Measurements from ENCODE around the gene RNF123. TPM values are rescaled to one million over a fixed set of nuclear protein-coding genes. Genes with fewer than 3 reads are reported as not detected.

The RNF123 gene
- total RNA-seq, 1 donor, result 33.3 TPM

- Histone ChIP-seq H3K27me3 (ENCODE audit: insufficient read depth, low read length) (peaks cover 4% of the 10 kb centered on the region), H3K4me2 (ENCODE audit: insufficient read depth, low read length) (no peak overlapping the region), H2AFZ (ENCODE audit: low read length) (no peak overlapping the region), H3K27ac (ENCODE audit: low read depth, low read length) (no peak overlapping the region), H3K36me3 (ENCODE audit: insufficient read depth, low read length) (no peaks in the 10 kb centered on the region), H3K4me3 (ENCODE audit: insufficient read depth, low read length) (no peak overlapping the region), H4K20me1 (ENCODE audit: insufficient read depth, low read length) (no peaks in the 10 kb centered on the region), H3K4me1 (ENCODE audit: insufficient read depth, low read length) (no peaks in the 10 kb centered on the region), H3K79me2 (ENCODE audit: insufficient read depth, low read length) (no peaks in the 10 kb centered on the region), H3K9me3 (ENCODE audit: low read depth, low read length) (no peaks in the 10 kb centered on the region)
- DNase-seq (ENCODE audit: insufficient read length, low spot score, missing footprints), result peak; percentile 85
- no peak for TF ChIP-seq CTCF (IDR thresholded peaks at IDR 0.05; ENCODE audit: extremely low read depth, low read depth, low read length)
Measured at GRCh38 chr3:49654955-49655556, 34.3 kb upstream of the RNF123 start.

GRCh38 chr3:49655731-49656285, 33.5 kb upstream of the RNF123 start:
- Histone ChIP-seq H3K9me3 (ENCODE audit: low read depth, low read length) (no peaks in the 10 kb centered on the region), H3K27ac (ENCODE audit: low read depth, low read length) (no peak overlapping the region), H4K20me1 (ENCODE audit: insufficient read depth, low read length) (no peaks in the 10 kb centered on the region), H3K27me3 (ENCODE audit: insufficient read depth, low read length) (peaks cover 4% of the 10 kb centered on the region), H3K79me2 (ENCODE audit: insufficient read depth, low read length) (no peaks in the 10 kb centered on the region), H2AFZ (ENCODE audit: low read length) (no peak overlapping the region), H3K36me3 (ENCODE audit: insufficient read depth, low read length) (no peaks in the 10 kb centered on the region), H3K4me2 (ENCODE audit: insufficient read depth, low read length) (no peak overlapping the region), H3K4me3 (ENCODE audit: insufficient read depth, low read length) (no peak overlapping the region), H3K4me1 (ENCODE audit: insufficient read depth, low read length) (no peaks in the 10 kb centered on the region)
- peak; percentile 77 for DNase-seq (ENCODE audit: insufficient read length, low spot score, missing footprints)
- TF ChIP-seq CTCF (IDR thresholded peaks at IDR 0.05; ENCODE audit: extremely low read depth, low read depth, low read length), result no peak

GRCh38 chr3:49656541-49657112, 32.7 kb upstream of the RNF123 start:
- TF ChIP-seq CTCF (IDR thresholded peaks at IDR 0.05; ENCODE audit: extremely low read depth, low read depth, low read length), result peak; percentile 18
- Histone ChIP-seq H3K4me2 (ENCODE audit: insufficient read depth, low read length) (no peak overlapping the region), H4K20me1 (ENCODE audit: insufficient read depth, low read length) (no peaks in the 10 kb centered on the region), H3K36me3 (ENCODE audit: insufficient read depth, low read length) (no peaks in the 10 kb centered on the region), H3K27me3 (ENCODE audit: insufficient read depth, low read length) (peaks cover 4% of the 10 kb centered on the region), H2AFZ (ENCODE audit: low read length) (no peak overlapping the region), H3K27ac (ENCODE audit: low read depth, low read length) (no peak overlapping the region), H3K79me2 (ENCODE audit: insufficient read depth, low read length) (no peaks in the 10 kb centered on the region), H3K4me1 (ENCODE audit: insufficient read depth, low read length) (no peaks in the 10 kb centered on the region), H3K4me3 (ENCODE audit: insufficient read depth, low read length) (no peak overlapping the region), H3K9me3 (ENCODE audit: low read depth, low read length) (no peaks in the 10 kb centered on the region)
- DNase-seq (ENCODE audit: insufficient read length, low spot score, missing footprints), result peak; percentile 92

GRCh38 chr3:49657208-49657915, 32.0 kb upstream of the RNF123 start:
- TF ChIP-seq CTCF (IDR thresholded peaks at IDR 0.05; ENCODE audit: extremely low read depth, low read depth, low read length), result peak; percentile 1
- Histone ChIP-seq H3K27me3 (ENCODE audit: insufficient read depth, low read length) (peaks cover 4% of the 10 kb centered on the region), H3K4me3 (ENCODE audit: insufficient read depth, low read length) (no peak overlapping the region), H4K20me1 (ENCODE audit: insufficient read depth, low read length) (no peaks in the 10 kb centered on the region), H2AFZ (ENCODE audit: low read length) (no peak overlapping the region), H3K27ac (ENCODE audit: low read depth, low read length) (no peak overlapping the region), H3K4me2 (ENCODE audit: insufficient read depth, low read length) (no peak overlapping the region), H3K9me3 (ENCODE audit: low read depth, low read length) (no peaks in the 10 kb centered on the region), H3K36me3 (ENCODE audit: insufficient read depth, low read length) (no peaks in the 10 kb centered on the region), H3K79me2 (ENCODE audit: insufficient read depth, low read length) (no peaks in the 10 kb centered on the region), H3K4me1 (ENCODE audit: insufficient read depth, low read length) (no peaks in the 10 kb centered on the region)
- DNase-seq (ENCODE audit: insufficient read length, low spot score, missing footprints), result no peak

Measured in osteoblast (primary cell).